ENCODE measurements around the gene HYOU1.
"Not testable (repeated sequence)": the region's sequence is repeated elsewhere in the genome, so short reads cannot be mapped to it uniquely, and the experiment has no call there.

The HYOU1 gene, protein sequence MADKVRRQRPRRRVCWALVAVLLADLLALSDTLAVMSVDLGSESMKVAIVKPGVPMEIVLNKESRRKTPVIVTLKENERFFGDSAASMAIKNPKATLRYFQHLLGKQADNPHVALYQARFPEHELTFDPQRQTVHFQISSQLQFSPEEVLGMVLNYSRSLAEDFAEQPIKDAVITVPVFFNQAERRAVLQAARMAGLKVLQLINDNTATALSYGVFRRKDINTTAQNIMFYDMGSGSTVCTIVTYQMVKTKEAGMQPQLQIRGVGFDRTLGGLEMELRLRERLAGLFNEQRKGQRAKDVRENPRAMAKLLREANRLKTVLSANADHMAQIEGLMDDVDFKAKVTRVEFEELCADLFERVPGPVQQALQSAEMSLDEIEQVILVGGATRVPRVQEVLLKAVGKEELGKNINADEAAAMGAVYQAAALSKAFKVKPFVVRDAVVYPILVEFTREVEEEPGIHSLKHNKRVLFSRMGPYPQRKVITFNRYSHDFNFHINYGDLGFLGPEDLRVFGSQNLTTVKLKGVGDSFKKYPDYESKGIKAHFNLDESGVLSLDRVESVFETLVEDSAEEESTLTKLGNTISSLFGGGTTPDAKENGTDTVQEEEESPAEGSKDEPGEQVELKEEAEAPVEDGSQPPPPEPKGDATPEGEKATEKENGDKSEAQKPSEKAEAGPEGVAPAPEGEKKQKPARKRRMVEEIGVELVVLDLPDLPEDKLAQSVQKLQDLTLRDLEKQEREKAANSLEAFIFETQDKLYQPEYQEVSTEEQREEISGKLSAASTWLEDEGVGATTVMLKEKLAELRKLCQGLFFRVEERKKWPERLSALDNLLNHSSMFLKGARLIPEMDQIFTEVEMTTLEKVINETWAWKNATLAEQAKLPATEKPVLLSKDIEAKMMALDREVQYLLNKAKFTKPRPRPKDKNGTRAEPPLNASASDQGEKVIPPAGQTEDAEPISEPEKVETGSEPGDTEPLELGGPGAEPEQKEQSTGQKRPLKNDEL

DNA sequence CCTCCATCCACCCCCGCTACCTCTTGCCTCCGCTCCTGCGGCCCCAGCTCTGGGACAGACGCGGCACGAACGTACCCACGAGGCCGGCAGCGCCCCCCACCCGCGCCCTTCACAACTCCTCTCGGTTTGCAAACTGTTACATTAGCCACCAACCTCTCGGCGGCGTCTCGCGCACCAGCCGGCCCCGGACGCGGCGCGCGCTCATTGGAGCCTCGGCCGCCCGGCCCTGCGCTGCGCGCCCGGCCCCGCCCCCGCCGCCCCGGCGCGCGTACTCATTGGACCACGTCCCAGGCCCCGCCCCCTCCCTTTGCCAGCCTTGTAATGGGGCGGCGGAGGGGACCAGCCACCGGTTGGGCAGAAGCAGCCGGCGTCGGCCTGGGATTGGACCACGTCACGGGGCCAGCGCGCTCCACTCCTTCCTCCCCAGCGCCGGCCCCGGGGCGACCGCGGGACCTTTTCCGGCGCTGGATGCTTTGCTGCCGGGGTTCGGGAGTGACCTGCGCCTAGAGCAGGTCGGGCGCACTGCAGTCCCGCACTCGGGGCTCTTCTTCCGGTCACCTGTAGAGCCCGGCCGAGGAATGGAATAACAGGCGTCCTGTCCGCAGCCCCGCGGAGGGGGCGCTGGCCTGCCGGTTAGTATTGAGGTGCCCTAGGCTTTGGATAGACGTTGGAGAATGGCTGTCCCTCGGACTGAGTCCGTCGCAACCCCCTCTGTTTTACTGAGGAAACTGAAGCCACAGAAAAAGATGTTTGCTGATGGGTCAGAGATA, at the start of gene HYOU1:
Gene HYOU1, minus strand, starts transcription at position 206 of the 770 bp plus-strand sequence. CDS start 1,045 bp downstream, outside the sequence.
- H3K9me3 ChIP-seq (ENCODE audit: control insufficient read depth, low read length) = no peaks in the 10 kb centered on the region
- H3K27me3 ChIP-seq (replicated peaks; ENCODE audit: control insufficient read depth, insufficient read depth, low read length) = no peaks in the 10 kb centered on the region
- peak; percentile 99 for DNase-seq (ENCODE audit: low read depth)
- H3K9ac ChIP-seq (ENCODE audit: low read length) = peak within 1 kb of the TSS; percentile 90
- H3K36me3 ChIP-seq (ENCODE audit: control insufficient read depth, insufficient read depth, low read length, severe bottlenecking) = peaks cover 31% of the 10 kb centered on the region
- peaks cover 13% of the 10 kb centered on the region for H3K4me1 ChIP-seq (ENCODE audit: control insufficient read depth, insufficient read depth, low read length)
- H3K4me3 ChIP-seq (ENCODE audit: low read length) = peak within 1 kb of the TSS; percentile 90

DNA sequence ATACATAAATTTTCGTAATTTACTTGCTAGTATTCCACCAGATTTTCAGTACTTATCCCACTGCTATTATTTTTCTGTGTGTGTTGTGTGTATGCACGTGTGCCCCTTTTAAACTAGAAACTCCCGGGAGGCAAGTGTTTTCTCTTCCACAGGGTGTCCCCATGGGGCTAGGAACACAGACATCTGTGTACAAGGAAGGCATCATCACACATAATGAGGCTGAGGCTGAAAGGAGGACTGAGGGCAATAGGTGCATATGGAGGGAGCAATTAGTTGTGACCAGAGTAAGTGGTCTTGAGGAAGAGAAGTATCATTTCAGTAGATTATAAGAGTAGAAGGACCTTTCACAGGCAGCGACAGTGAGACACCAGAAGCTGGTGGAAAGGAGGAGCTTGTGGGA, 46.8 kb upstream of the HYOU1 start:
- Histone ChIP-seq H3K9me3 (ENCODE audit: control insufficient read depth, low read length) (no peaks in the 10 kb centered on the region), H3K27me3 (replicated peaks; ENCODE audit: control insufficient read depth, insufficient read depth, low read length) (no peaks in the 10 kb centered on the region)
- no peak for DNase-seq (ENCODE audit: low read depth)

DNA sequence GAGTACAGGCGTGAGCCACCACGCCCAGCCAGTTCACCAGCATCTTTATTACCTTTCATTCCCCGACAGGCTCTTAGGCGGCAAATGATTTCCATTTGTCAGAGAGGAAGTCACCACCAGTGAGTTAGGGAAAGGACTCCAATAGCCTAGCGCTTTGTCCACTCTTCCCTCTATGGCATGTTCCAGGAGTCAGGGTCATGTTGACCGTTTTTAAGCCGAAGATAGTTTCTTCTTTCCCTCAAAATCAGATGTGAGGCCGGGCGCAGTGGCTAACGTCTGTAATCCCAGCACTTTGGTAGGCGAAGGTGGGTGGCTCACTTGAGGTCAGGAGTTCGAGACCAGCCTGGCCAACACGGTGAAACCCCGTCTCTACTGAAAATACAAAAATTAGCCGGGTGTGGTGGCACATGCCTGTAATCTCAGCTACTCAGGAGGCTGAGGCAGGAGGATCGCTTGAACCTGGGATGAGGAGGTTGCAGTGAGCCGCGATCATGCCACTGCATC, 46.2 kb upstream of the HYOU1 start:
- not testable (repeated sequence) for DNase-seq (ENCODE audit: low read depth); H3K27me3 ChIP-seq (replicated peaks; ENCODE audit: control insufficient read depth, insufficient read depth, low read length); H3K9me3 ChIP-seq (ENCODE audit: control insufficient read depth, low read length); H3K36me3 ChIP-seq (ENCODE audit: control insufficient read depth, insufficient read depth, low read length, severe bottlenecking)
- Histone ChIP-seq H3K4me3 (ENCODE audit: low read length) (peak overlapping the region; percentile 85), H3K9ac (ENCODE audit: low read length) (peak overlapping the region; percentile 91), H3K4me1 (ENCODE audit: control insufficient read depth, insufficient read depth, low read length) (peaks cover 22% of the 10 kb centered on the region)

More for the DNA sequence above, 46.8 kb upstream of the HYOU1 start:
- Histone ChIP-seq H3K9ac (ENCODE audit: low read length) (no peak overlapping the region), H3K4me1 (ENCODE audit: control insufficient read depth, insufficient read depth, low read length) (peaks cover 28% of the 10 kb centered on the region), H3K36me3 (ENCODE audit: control insufficient read depth, insufficient read depth, low read length, severe bottlenecking) (peaks cover 1% of the 10 kb centered on the region), H3K4me3 (ENCODE audit: low read length) (no peak overlapping the region)

DNA sequence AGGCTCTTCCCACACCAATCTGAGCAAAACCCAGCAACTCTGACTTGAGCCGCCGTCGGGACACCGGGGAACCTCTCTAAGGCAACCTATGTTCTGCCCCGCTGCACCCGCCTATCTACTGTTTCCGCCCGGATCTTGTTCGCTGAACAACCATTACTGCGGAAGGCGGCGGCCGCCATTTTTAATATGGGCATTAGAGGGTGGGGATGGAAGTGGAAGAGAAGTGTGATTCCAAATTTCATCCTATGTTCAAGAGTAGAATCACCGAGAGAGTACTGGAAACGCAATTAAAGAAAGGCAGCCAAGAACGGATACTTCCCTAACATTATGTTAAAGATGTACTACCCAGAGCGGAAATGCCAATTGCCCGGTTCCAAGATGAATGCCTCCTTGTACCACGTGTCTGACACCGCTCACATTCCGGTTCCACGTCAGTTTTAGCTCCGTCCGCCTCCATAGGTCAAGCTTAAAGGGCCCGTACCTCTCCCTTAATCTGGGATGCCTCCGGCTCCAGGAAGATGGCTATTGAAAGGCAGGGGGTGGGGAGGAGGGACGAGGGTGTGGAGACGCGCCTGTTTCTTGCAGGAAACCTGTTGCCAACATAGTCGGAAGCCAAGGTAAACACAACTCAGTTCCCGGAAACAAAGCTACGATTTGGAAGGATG, 44.9 kb upstream of the HYOU1 start, which contains the start of gene DPAGT1:
Gene DPAGT1, minus strand, starts transcription at position 95 of the 665 bp plus-strand sequence. CDS start 198 bp downstream, outside the sequence.
- Histone ChIP-seq H3K9me3 (ENCODE audit: control insufficient read depth, low read length) (no peaks in the 10 kb centered on the region), H3K4me3 (ENCODE audit: low read length) (peak within 1 kb of the TSS; percentile 85), H3K36me3 (ENCODE audit: control insufficient read depth, insufficient read depth, low read length, severe bottlenecking) (peaks cover 19% of the 10 kb centered on the region), H3K27me3 (replicated peaks; ENCODE audit: control insufficient read depth, insufficient read depth, low read length) (no peaks in the 10 kb centered on the region), H3K4me1 (ENCODE audit: control insufficient read depth, insufficient read depth, low read length) (peaks cover 18% of the 10 kb centered on the region), H3K9ac (ENCODE audit: low read length) (peak within 1 kb of the TSS; percentile 91)
- DNase-seq (ENCODE audit: low read depth) = peak; percentile 97

DNA sequence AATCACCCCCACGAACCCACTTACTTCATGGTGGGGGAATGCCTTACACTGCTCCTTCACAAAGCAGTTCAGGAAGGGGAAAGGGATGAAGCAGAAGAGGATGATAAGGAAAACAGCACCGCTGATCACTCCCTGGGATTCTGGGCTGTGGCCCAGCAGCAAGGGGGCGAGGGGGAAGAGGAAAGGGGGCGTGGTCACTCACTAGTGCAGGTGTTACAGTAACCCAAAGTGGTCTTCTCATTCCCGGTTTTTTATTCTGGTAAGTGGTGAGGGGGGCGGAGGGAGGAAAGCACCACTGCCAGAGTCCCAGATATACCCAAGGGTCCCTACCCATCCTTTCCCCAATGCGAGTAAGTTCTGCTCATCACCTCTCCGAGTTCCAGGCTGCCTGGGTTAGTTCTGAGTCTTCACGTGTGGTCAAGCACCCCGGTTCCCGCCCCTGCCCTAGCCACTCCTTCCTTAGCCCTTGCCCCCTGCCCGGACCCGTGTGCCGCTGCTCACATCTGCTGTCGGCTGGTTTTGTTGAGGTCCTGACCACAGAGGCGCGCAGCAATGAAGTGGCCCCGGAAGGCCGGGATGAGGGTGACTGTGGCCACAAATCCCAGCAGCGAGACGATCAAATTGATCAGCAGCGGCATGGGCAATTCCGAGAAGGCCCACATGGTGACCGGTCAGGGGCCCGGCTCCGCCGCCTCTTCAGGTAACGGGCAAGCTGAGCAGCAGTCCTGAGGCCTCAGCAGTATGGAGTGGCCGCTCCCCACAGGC, 44.2 kb upstream of the HYOU1 start:
- peak; percentile 13 for DNase-seq (ENCODE audit: low read depth)
- Histone ChIP-seq H3K36me3 (ENCODE audit: control insufficient read depth, insufficient read depth, low read length, severe bottlenecking) (peaks cover 26% of the 10 kb centered on the region), H3K4me3 (ENCODE audit: low read length) (peak overlapping the region; percentile 85), H3K27me3 (replicated peaks; ENCODE audit: control insufficient read depth, insufficient read depth, low read length) (no peaks in the 10 kb centered on the region), H3K9ac (ENCODE audit: low read length) (peak overlapping the region; percentile 91), H3K4me1 (ENCODE audit: control insufficient read depth, insufficient read depth, low read length) (peaks cover 13% of the 10 kb centered on the region), H3K9me3 (ENCODE audit: control insufficient read depth, low read length) (no peaks in the 10 kb centered on the region)

DNA sequence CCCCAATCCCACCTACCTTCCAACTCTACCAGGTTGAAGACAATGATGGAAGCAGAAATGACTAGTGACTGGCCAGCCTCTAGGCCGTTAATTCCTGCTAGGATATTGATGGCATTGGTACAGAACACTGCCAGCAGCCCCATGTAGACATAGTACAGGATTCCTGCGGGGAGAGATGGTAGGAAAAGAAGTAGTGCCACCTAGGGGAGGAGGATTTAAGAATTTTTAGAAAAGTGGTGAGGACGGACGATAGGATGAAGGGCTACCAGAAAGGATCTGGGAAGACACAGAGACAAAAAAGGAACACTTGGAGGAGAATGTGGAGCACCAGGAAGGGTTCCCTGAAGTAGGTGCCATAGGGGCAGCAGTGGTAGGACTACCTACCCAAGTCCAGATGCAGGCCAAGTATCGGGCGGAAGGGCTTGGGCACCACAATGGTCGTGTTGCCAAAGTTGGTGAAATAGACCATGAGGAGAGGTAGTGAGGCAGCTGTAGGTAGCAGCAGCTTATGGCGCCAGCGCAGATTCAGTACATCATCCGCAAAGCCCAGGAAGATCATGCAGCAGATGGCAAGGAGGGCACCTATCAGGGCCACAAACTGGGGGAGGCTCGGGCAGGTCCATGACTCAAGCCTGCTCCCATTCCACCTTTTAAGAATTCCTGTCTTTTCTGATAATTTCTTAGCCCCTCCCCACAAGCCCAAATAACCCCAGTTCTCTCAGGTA, 43.4 kb upstream of the HYOU1 start:
- H3K9ac ChIP-seq (ENCODE audit: low read length) = peak overlapping the region; percentile 91

DNA sequence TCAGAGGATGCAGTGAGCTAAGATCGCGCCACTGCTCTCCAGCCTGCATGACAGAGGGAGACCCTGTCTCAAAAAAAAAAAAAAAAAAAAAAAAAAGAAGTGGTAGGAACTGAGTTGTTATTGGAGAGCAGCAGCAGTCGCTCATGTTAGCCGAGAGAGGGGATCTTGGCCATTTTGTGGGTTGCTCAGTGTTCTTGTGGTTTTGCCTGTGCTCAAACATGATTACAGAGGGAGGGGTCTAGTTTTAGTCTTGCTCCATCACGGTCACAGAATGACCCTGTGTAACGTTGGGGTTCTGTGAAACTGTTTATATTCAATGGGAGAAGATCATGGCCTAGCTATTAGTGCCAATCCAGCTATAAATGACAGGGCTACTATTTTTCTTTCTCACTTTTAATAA, 42.7 kb upstream of the HYOU1 start:
- no peaks in the 10 kb centered on the region for H3K27me3 ChIP-seq (replicated peaks; ENCODE audit: control insufficient read depth, insufficient read depth, low read length)
- no peaks in the 10 kb centered on the region for H3K9me3 ChIP-seq (ENCODE audit: control insufficient read depth, low read length)
- no peak overlapping the region for H3K4me3 ChIP-seq (ENCODE audit: low read length)
- peaks cover 26% of the 10 kb centered on the region for H3K36me3 ChIP-seq (ENCODE audit: control insufficient read depth, insufficient read depth, low read length, severe bottlenecking)
- H3K4me1 ChIP-seq (ENCODE audit: control insufficient read depth, insufficient read depth, low read length) = peaks cover 13% of the 10 kb centered on the region
- no peak for DNase-seq (ENCODE audit: low read depth)
- H3K9ac ChIP-seq (ENCODE audit: low read length) = peak overlapping the region; percentile 91

More for the DNA sequence above, 43.4 kb upstream of the HYOU1 start:
- Histone ChIP-seq H3K9me3 (ENCODE audit: control insufficient read depth, low read length) (no peaks in the 10 kb centered on the region), H3K4me1 (ENCODE audit: control insufficient read depth, insufficient read depth, low read length) (peaks cover 13% of the 10 kb centered on the region), H3K4me3 (ENCODE audit: low read length) (peak overlapping the region; percentile 85), H3K36me3 (ENCODE audit: control insufficient read depth, insufficient read depth, low read length, severe bottlenecking) (peaks cover 26% of the 10 kb centered on the region), H3K27me3 (replicated peaks; ENCODE audit: control insufficient read depth, insufficient read depth, low read length) (no peaks in the 10 kb centered on the region)
- DNase-seq (ENCODE audit: low read depth) = peak; percentile 60

DNA sequence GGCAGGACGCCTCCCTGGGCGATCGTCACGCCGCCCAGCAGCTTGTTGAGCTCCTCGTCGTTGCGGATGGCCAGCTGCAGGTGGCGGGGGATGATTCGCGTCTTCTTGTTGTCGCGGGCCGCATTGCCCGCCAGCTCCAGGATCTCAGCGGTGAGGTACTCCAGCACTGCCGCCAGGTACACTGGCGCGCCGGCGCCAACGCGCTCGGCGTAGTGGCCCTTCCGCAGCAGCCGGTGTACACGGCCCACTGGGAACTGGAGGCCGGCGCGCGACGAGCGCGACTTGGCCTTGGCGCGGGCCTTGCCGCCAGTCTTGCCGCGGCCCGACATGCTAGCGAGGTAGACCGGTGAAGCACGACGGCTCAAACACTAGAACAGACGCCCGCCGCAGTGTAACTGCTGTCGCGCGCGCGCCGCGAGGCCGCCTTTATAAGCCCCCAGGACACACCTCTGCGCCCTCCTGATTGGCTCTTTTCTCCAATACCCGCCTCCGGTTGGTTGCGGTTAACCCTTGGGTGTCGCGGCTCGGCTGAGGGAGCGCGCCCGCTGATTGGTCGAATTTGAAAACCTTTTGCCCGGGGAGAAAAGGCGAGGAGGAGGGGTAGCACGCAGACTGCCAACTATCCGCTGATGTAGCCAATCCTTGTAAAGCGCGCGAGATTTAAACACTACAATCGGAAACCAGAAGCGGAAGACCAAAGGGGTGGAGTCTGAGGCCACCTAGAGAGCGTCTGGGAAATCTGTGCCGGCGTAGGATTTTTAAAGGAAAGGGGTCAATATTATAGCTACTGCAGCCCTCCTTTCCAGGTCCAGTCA, 38.3 kb upstream of the HYOU1 start:
- DNase-seq (ENCODE audit: low read depth) = peak; percentile 99
- peak overlapping the region; percentile 91 for H3K4me3 ChIP-seq (ENCODE audit: low read length)
- H3K9me3 ChIP-seq (ENCODE audit: control insufficient read depth, low read length) = no peaks in the 10 kb centered on the region
- H3K4me1 ChIP-seq (ENCODE audit: control insufficient read depth, insufficient read depth, low read length) = peaks cover 14% of the 10 kb centered on the region
- H3K9ac ChIP-seq (ENCODE audit: low read length) = peak overlapping the region; percentile 88
- peaks cover 53% of the 10 kb centered on the region for H3K36me3 ChIP-seq (ENCODE audit: control insufficient read depth, insufficient read depth, low read length, severe bottlenecking)
- no peaks in the 10 kb centered on the region for H3K27me3 ChIP-seq (replicated peaks; ENCODE audit: control insufficient read depth, insufficient read depth, low read length)

DNA sequence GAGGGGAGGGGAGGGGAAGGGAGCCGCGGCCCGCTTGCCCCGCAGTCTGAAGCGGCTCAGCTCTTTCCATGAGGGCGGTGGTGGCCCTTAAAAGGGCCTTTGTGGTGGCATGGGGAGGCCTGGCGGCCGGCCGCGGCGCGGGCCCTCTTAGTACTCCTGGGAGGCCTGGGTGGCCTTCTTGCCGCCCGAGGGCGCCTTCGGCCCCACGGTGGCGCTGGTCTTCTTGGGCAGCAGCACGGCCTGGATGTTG, 37.7 kb upstream of the HYOU1 start:
- peak overlapping the region; percentile 88 for H3K9ac ChIP-seq (ENCODE audit: low read length)

More for the DNA sequence above, 37.7 kb upstream of the HYOU1 start:
- H3K36me3 ChIP-seq (ENCODE audit: control insufficient read depth, insufficient read depth, low read length, severe bottlenecking) = peaks cover 58% of the 10 kb centered on the region
- no peaks in the 10 kb centered on the region for H3K27me3 ChIP-seq (replicated peaks; ENCODE audit: control insufficient read depth, insufficient read depth, low read length)
- peaks cover 13% of the 10 kb centered on the region for H3K4me1 ChIP-seq (ENCODE audit: control insufficient read depth, insufficient read depth, low read length)
- peak; percentile 91 for DNase-seq (ENCODE audit: low read depth)
- peak overlapping the region; percentile 91 for H3K4me3 ChIP-seq (ENCODE audit: low read length)
- H3K9me3 ChIP-seq (ENCODE audit: control insufficient read depth, low read length) = no peaks in the 10 kb centered on the region

Measured in adipocyte (in vitro differentiated cells).